CD4-positive, alpha-beta memory T cell (primary cell): ENCODE results near the gene TNIP1. TPM values are rescaled to one million over a fixed set of nuclear protein-coding genes. Genes with fewer than 3 reads are reported as not detected.

Experiments used
- CTCF ChIA-PET: fragments of 350-600 bp; sonication (Branson Sonifier 250); formaldehyde crosslinking; loops from one replicate; lab custom pipeline; 2021; ENCODE audit warnings: inconsistent platforms; ENCODE audit not compliant: partially characterized antibody; lab: Charles Lee
- POLR2A ChIA-PET: fragments of 350-600 bp; sonication (Branson Sonifier 250); formaldehyde crosslinking; loops from one replicate; lab custom pipeline; 2021; ENCODE audit not compliant: partially characterized antibody; lab: Charles Lee
- DNase-seq, 5 donors: peaks; one replicate each; pipeline versions ENCODE4 v3.0.0 to v3.0.0-alpha.2; 2020 to 2022; ENCODE audit warnings: mixed read lengths in 1 of 5
- H3K27ac ChIP-seq: one replicate; pipeline ENCODE4 v1.7.0; 2013; ENCODE audit warnings: low read depth, low read length
- H3K27me3 ChIP-seq: 2 replicates; pipeline ENCODE4 v1.7.0; 2013; ENCODE audit warnings: mild to moderate bottlenecking, low read length, moderate library complexity; ENCODE audit not compliant: insufficient read depth
- H3K36me3 ChIP-seq: 2 replicates; pipeline ENCODE4 v1.7.0; 2013; ENCODE audit warnings: mild to moderate bottlenecking, low read length, moderate library complexity; ENCODE audit not compliant: insufficient read depth
- H3K4me1 ChIP-seq: 2 replicates; pipeline ENCODE4 v1.7.0; 2013; ENCODE audit warnings: mild to moderate bottlenecking, low read length, moderate library complexity; ENCODE audit not compliant: insufficient read depth
- H3K4me3 ChIP-seq, 2 donors: one replicate each; pipeline ENCODE4 v1.7.0; 2013; ENCODE audit warnings: low read length in 2 of 2, mild to moderate bottlenecking in 1 of 2
- H3K9me3 ChIP-seq, 2 donors: one replicate each; pipeline ENCODE4 v1.7.0; 2013; ENCODE audit warnings: low read length in 2 of 2, control low read depth in 1 of 2; ENCODE audit not compliant: control insufficient read depth in 1 of 2
- H3K27ac Mint-ChIP-seq, 7 donors: one replicate each; pipeline ENCODE4 v1.8.0; 2020 to 2021; ENCODE audit warnings: mixed read lengths in 7 of 7, mild to moderate bottlenecking in 6 of 7, inconsistent platforms in 3 of 7, moderate library complexity in 3 of 7
- H3K27me3 Mint-ChIP-seq, 2 donors: one replicate each; pipeline ENCODE4 v1.8.0; 2020 to 2021; ENCODE audit warnings: mixed read lengths in 2 of 2
- H3K36me3 Mint-ChIP-seq, 2 donors: one replicate each; pipeline ENCODE4 v1.8.0; 2020 to 2021; ENCODE audit warnings: mixed read lengths in 2 of 2, inconsistent platforms in 1 of 2, mild to moderate bottlenecking in 1 of 2
- H3K4me1 Mint-ChIP-seq, 4 donors: one replicate each; pipeline ENCODE4 v1.8.0; 2020 to 2021; ENCODE audit warnings: mixed read lengths in 4 of 4, mild to moderate bottlenecking in 1 of 4
- H3K4me3 Mint-ChIP-seq, 8 donors: one replicate each; pipeline ENCODE4 v1.8.0; 2020 to 2021; ENCODE audit warnings: mixed read lengths in 8 of 8, mild to moderate bottlenecking in 7 of 8, moderate library complexity in 6 of 8, inconsistent platforms in 3 of 8
- H3K9me3 Mint-ChIP-seq, 8 donors: one replicate each; pipeline ENCODE4 v1.8.0; 2020 to 2021; ENCODE audit warnings: mixed read lengths in 8 of 8, mild to moderate bottlenecking in 5 of 8, inconsistent platforms in 3 of 8, moderate library complexity in 1 of 8
- intact Hi-C: fragments of 100-400 bp; cut with micrococcal nuclease; formaldehyde crosslinking; loops from one replicate; pipeline ENCODE4 v1.15.1; 2023
- polyA plus RNA-seq, 2 donors: library from polyadenylated mRNA; unstranded; fragments of 300-500 nt; fragmentation: Illumina TruSeq; gene quantifications; one replicate each; pipeline ENCODE4 v1.2.3, GENCODE V29; 2021
- total RNA-seq, 2 experiments: library from RNA; stranded (reverse); gene quantifications; one replicate each; pipeline ENCODE4 v1.2.3, GENCODE V29; 2021

TNIP1 gene
- total and polyA plus RNA-seq, 4 experiments from 2014 or later, result 31.5 to 233 (median 149) TPM

DNA sequence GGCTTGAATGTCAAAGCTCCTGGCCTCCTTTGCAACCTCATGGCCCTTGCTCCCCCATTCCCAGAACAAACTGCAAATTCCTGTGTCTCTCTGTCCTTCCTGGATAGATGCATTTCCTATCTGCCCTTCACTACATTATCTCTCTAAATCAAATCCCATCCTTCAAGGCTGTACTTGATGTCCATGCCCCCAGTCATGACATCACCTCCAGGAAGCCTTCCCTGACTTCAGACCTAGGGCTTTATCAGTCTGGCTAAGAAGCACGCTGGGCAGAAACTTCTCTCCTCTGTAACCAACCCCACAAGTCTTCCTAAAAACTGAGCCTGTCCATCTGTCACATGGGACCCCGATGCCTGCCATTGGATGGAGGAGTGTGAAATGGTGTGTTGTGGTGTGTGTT, 25.7 kb upstream of the TNIP1 start:
- no peaks in the 10 kb centered on the region for H3K27me3 ChIP-seq
- peak overlapping the region in 6 of 7 donors; percentile 5 to 86 (median 34) for H3K27ac Mint-ChIP-seq
- H3K27ac ChIP-seq, result no peak overlapping the region
- no peaks in the 10 kb centered on the region for H3K9me3 Mint-ChIP-seq
- no peaks in the 10 kb centered on the region for H3K9me3 ChIP-seq
- no peak overlapping the region for H3K4me3 Mint-ChIP-seq
- H3K4me1 ChIP-seq, result no peaks in the 10 kb centered on the region
- DNase-seq, result no peak
- peaks cover 74 to 91% of the 10 kb centered on the region in 2 donors for H3K36me3 Mint-ChIP-seq
- POLR2A ChIA-PET, result interaction anchor here (1.2 to 1.8 kb wide), 3 partner anchors 20 to 26 kb away, joined by 4 read pairs; partner anchors contain the start of gene TNIP1
- no peaks in the 10 kb centered on the region for H3K27me3 Mint-ChIP-seq
- intact Hi-C loops, result no loop called here
- H3K4me3 ChIP-seq, result no peak overlapping the region
- peaks cover 93% of the 10 kb centered on the region for H3K36me3 ChIP-seq
- CTCF ChIA-PET, result interaction anchor here (1.1 to 18.7 kb wide), 4 partner anchors 9 to 58 kb away, joined by 3 to 601 read pairs (median 16); no protein-coding TSS in a partner anchor
- peaks cover 5 to 11% (median 7%) of the 10 kb centered on the region in 4 donors for H3K4me1 Mint-ChIP-seq

DNA sequence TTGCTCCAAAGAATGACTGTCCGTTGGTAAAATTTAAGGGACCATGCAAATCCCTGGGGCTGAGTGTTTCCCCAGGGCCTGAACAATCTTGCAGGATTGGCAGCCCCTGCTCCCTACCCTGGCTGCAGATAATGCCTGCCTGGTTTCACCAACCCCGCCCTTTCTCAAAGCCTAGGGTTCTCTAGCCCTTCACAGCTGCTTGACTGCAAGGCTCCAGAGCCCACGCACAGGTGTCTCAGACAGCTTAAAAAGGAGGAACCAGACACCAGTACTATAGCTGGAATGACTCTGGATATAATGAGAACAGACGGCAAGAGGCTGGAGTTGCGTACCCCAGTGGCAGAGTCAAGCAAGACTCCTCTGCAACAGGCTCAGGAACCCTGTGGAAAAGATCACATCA, 25.2 kb upstream of the TNIP1 start:
- no peaks in the 10 kb centered on the region for H3K27me3 ChIP-seq
- ChIA-PET CTCF (interaction anchor here (1.1 to 18.7 kb wide), 4 partner anchors 9 to 58 kb away, joined by 3 to 601 read pairs (median 16); no protein-coding TSS in a partner anchor), POLR2A (interaction anchor here (1.7 to 1.8 kb wide), 2 partner anchors 19 to 26 kb away, joined by 4 read pairs; partner anchors contain the start of gene TNIP1)
- H3K9me3 ChIP-seq, result no peaks in the 10 kb centered on the region
- peaks cover 92% of the 10 kb centered on the region for H3K36me3 ChIP-seq
- DNase-seq, result no peak
- no peaks in the 10 kb centered on the region for H3K27me3 Mint-ChIP-seq
- H3K4me3 ChIP-seq, result no peak overlapping the region
- H3K27ac ChIP-seq, result no peak overlapping the region
- intact Hi-C loops, result no loop called here
- no peaks in the 10 kb centered on the region for H3K9me3 Mint-ChIP-seq
- H3K4me1 ChIP-seq, result no peaks in the 10 kb centered on the region
- H3K4me1 Mint-ChIP-seq, result peaks cover 5 to 11% (median 7%) of the 10 kb centered on the region in 4 donors
- H3K36me3 Mint-ChIP-seq, result peaks cover 73 to 91% of the 10 kb centered on the region in 2 donors
- H3K4me3 Mint-ChIP-seq, result no peak overlapping the region
- peak overlapping the region in 5 of 7 donors; percentile 13 to 35 (median 27) for H3K27ac Mint-ChIP-seq

DNA sequence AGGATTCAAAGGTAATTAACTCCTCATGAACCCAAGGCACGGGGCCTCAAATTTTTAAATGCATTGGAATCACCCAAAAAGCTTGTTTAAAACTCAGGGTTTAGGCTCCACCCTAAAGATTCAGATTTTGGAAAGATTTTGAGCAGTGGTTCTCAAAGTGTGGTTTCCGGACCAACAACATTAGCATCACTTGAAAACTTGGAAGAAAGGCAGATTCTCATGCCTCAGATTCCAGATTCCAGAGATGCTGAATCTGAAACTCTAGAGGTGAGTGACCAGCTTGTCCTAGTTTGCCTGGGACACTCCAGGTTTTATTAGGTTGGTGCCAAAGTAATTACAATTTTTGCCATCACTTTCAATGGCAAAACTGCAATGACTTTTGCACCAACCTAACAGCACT, 24.7 kb upstream of the TNIP1 start:
- Mint-ChIP-seq H3K9me3 (no peaks in the 10 kb centered on the region), H3K4me3 (no peak overlapping the region), H3K27ac (peak overlapping the region in 3 of 7 donors; percentile 35 to 89 (median 36)), H3K27me3 (no peaks in the 10 kb centered on the region), H3K36me3 (peaks cover 72 to 91% of the 10 kb centered on the region in 2 donors), H3K4me1 (peaks cover 9 to 12% (median 9%) of the 10 kb centered on the region in 4 donors)
- DNase-seq, result no peak
- no peak overlapping the region for H3K27ac ChIP-seq
- intact Hi-C loops, result no loop called here
- H3K36me3 ChIP-seq, result peaks cover 92% of the 10 kb centered on the region
- no peaks in the 10 kb centered on the region for H3K27me3 ChIP-seq
- no peaks in the 10 kb centered on the region for H3K9me3 ChIP-seq
- H3K4me3 ChIP-seq, result no peak overlapping the region
- ChIA-PET CTCF (interaction anchor here (1.1 to 18.7 kb wide), 4 partner anchors 10 to 59 kb away, joined by 3 to 601 read pairs (median 16); no protein-coding TSS in a partner anchor), POLR2A (interaction anchor here (1.7 to 1.8 kb wide), 2 partner anchors 19 to 25 kb away, joined by 4 read pairs; partner anchors contain the start of gene TNIP1)
- H3K4me1 ChIP-seq, result no peaks in the 10 kb centered on the region

DNA sequence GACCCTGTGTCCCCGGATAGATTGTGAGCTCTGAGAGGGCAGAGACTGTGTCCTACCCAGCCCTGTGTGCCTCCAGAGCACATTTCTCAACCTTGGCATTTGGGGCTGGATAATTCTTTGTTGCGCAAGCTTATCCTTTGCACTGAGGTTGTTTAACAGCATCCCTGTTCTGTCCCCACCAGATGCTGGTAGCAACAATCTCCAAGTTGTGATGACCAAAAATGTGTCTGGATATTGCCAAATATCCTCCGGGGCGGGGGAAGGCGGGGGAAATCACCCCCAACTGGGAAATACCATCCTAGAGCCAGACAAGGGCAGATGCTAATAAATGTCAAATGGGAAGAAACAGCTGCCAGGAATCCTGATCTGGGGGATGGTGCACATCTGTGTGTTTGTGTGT, 24.0 kb upstream of the TNIP1 start:
- H3K9me3 Mint-ChIP-seq, result no peaks in the 10 kb centered on the region
- Histone ChIP-seq H3K4me3 (no peak overlapping the region), H3K9me3 (no peaks in the 10 kb centered on the region), H3K36me3 (peaks cover 86% of the 10 kb centered on the region), H3K27me3 (no peaks in the 10 kb centered on the region), H3K27ac (no peak overlapping the region), H3K4me1 (no peaks in the 10 kb centered on the region)
- ChIA-PET CTCF (interaction anchor here (1.6 to 18.7 kb wide), 2 partner anchors 11 to 52 kb away, joined by 13 to 601 read pairs; no protein-coding TSS in a partner anchor), POLR2A (interaction anchor here (1.7 to 1.8 kb wide), 2 partner anchors 18 to 24 kb away, joined by 4 read pairs; partner anchors contain the start of gene TNIP1)
- H3K27ac Mint-ChIP-seq, result peak overlapping the region in 5 of 7 donors; percentile 19 to 66 (median 48)
- H3K36me3 Mint-ChIP-seq, result peaks cover 73 to 91% of the 10 kb centered on the region in 2 donors
- DNase-seq, result no peak
- peaks cover 12 to 18% (median 16%) of the 10 kb centered on the region in 4 donors for H3K4me1 Mint-ChIP-seq
- intact Hi-C loops, result no loop called here
- no peaks in the 10 kb centered on the region for H3K27me3 Mint-ChIP-seq
- H3K4me3 Mint-ChIP-seq, result no peak overlapping the region

DNA sequence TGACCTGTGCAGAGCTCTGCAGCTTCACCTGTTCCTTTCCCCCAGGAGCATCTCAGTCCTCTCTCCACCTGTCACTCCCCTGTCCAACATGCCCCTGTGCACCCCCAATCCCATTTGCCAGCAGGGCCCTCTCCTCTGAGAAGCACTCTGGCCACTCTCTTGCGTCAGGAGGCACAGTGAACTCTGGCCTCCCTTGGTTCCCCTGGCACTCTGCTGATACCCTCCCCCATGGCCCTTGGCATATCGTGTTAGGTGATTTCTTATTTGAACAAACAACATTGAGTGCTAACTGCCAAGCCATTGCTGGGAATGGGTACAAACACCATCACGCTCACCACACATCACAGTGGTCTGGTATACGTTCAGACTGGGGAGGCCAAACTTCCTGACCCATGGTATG, 20.9 kb upstream of the TNIP1 start:
- H3K4me1 Mint-ChIP-seq, result peaks cover 26 to 45% (median 36%) of the 10 kb centered on the region in 4 donors
- H3K27me3 ChIP-seq, result no peaks in the 10 kb centered on the region
- no peaks in the 10 kb centered on the region for H3K9me3 ChIP-seq
- H3K4me3 Mint-ChIP-seq, result no peak overlapping the region
- CTCF ChIA-PET, result interaction anchor here (1.2 to 2.1 kb wide), 2 partner anchors 13 to 63 kb away, joined by 4 to 18 read pairs; no protein-coding TSS in a partner anchor
- intact Hi-C loops, result no loop called here
- H3K4me3 ChIP-seq, result no peak overlapping the region
- POLR2A ChIA-PET, result interaction anchor here (0.6 to 0.7 kb wide), 2 partner anchors 14 to 15 kb away, joined by 3 to 4 read pairs; no protein-coding TSS in a partner anchor
- peak overlapping the region in 4 of 7 donors; percentile 25 to 81 (median 66) for H3K27ac Mint-ChIP-seq
- H3K27me3 Mint-ChIP-seq, result no peaks in the 10 kb centered on the region
- no peak overlapping the region for H3K27ac ChIP-seq
- peaks cover 24% of the 10 kb centered on the region for H3K4me1 ChIP-seq
- DNase-seq, result no peak
- no peaks in the 10 kb centered on the region for H3K9me3 Mint-ChIP-seq
- peaks cover 55% of the 10 kb centered on the region for H3K36me3 ChIP-seq
- H3K36me3 Mint-ChIP-seq, result peaks cover 50 to 65% of the 10 kb centered on the region in 2 donors

DNA sequence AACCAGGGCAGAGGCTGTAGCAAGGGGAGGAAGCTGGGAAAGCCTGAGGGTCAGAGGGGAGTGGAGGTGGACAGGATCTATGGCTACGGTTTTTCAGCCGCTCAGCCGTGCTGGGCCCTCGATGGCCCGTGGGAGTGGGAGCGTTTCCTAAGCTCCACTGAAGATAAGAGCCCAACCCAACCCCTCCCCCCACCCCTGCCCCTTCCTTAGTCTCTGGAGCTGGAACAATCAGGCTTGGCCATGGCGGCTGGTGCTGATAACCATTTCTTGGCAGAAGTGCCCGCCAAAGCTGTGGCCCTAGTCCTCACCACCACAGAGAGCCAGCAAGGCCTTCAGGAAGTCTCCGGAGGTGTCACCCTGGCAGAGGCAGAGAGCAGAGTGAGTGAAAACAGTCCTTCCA, 20.3 kb upstream of the TNIP1 start:
- H3K9me3 Mint-ChIP-seq, result peaks cover 0 to 2% (median 0%) of the 10 kb centered on the region in 8 donors
- peak overlapping the region in 4 of 7 donors; percentile 48 to 82 (median 78) for H3K27ac Mint-ChIP-seq
- Histone ChIP-seq H3K36me3 (peaks cover 50% of the 10 kb centered on the region), H3K9me3 (no peaks in the 10 kb centered on the region), H3K27me3 (no peaks in the 10 kb centered on the region), H3K4me1 (peaks cover 25% of the 10 kb centered on the region), H3K4me3 (no peak overlapping the region), H3K27ac (no peak overlapping the region)
- H3K4me1 Mint-ChIP-seq, result peaks cover 27 to 51% (median 39%) of the 10 kb centered on the region in 4 donors
- no peak overlapping the region for H3K4me3 Mint-ChIP-seq
- DNase-seq, result no peak
- ChIA-PET CTCF (interaction anchor here (2.1 kb wide), 1 partner anchor 14 kb away, joined by 18 read pairs; no protein-coding TSS in a partner anchor), POLR2A (interaction anchor here (0.6 to 0.7 kb wide), 2 partner anchors 14 to 15 kb away, joined by 3 to 4 read pairs; no protein-coding TSS in a partner anchor)
- no peaks in the 10 kb centered on the region for H3K27me3 Mint-ChIP-seq
- peaks cover 44 to 59% of the 10 kb centered on the region in 2 donors for H3K36me3 Mint-ChIP-seq
- intact Hi-C loops, result no loop called here

DNA sequence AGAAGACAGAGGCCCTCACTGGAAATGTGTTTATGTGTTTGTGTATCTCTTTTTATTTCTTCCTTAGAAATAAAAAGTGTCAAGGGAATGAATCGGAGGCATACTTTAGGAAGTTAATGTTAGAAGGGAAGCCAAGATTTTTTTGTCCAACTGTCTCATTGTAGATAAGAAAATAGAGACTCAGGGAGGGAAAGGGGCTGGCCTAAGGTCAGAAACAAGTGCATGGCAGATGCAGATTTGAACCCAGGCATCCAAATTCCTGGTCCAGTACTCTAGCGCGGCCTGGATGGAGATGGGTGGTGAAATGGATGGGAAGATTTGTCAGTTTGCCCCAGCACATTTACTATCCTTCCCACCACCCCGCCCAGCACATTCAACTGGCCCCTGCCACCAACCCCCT, 19.8 kb upstream of the TNIP1 start:
- DNase-seq, result no peak
- Mint-ChIP-seq H3K36me3 (peaks cover 41 to 56% of the 10 kb centered on the region in 2 donors), H3K4me1 (peaks cover 31 to 56% (median 43%) of the 10 kb centered on the region in 4 donors), H3K27ac (peak overlapping the region; percentile 6 to 93 (median 80)), H3K4me3 (no peak overlapping the region), H3K9me3 (peaks cover 0 to 2% (median 0%) of the 10 kb centered on the region in 8 donors), H3K27me3 (no peaks in the 10 kb centered on the region)
- no peak overlapping the region for H3K4me3 ChIP-seq
- peaks cover 30% of the 10 kb centered on the region for H3K4me1 ChIP-seq
- H3K36me3 ChIP-seq, result peaks cover 45% of the 10 kb centered on the region
- H3K27me3 ChIP-seq, result no peaks in the 10 kb centered on the region
- CTCF ChIA-PET, result interaction anchor here (3.0 to 3.7 kb wide), 2 partner anchors 11 to 14 kb away, joined by 10 to 31 read pairs; no protein-coding TSS in a partner anchor
- H3K27ac ChIP-seq, result no peak overlapping the region
- POLR2A ChIA-PET, result interaction anchor here (9.1 kb wide), 1 partner anchor 20 kb away, joined by 106 read pairs; the partner anchor contains the start of gene TNIP1
- intact Hi-C loops, result no loop called here
- H3K9me3 ChIP-seq, result no peaks in the 10 kb centered on the region
